ENCODE data around the gene FAM9B.

The FAM9B gene

DNA sequence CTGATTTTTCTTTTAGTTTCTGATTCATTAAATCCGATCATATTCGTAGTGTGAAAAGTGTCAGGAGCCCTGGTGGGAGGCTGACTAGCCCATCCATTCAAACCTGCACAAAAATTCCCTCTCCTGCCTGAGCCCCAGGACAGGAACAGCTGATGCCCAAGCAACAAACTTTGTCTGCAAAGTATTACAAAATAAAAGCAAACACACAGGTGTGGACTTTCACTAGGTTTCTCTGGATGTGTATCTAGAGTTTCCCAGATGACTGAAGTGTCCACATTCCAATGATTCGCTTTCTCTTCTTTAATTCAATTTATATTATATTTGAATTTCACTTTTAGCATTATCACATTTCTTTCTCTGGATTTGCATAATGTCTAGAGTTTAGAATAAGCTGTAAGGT lies 18.2 kb upstream of the FAM9B start:
- Histone ChIP-seq H3K27ac (ENCODE audit: low read length) (no peak overlapping the region), H2AFZ (ENCODE audit: low read length) (no peak overlapping the region), H3K9ac (ENCODE audit: low read length) (no peak overlapping the region), H3K9me3 (replicated peaks; ENCODE audit: insufficient read depth, low read length) (no peaks in the 10 kb centered on the region), H3K4me3 (ENCODE audit: low read length) (no peak overlapping the region), H4K20me1 (ENCODE audit: insufficient read depth, low read length) (no peaks in the 10 kb centered on the region), H3F3A (ENCODE audit: insufficient read depth, low read length) (no peaks in the 10 kb centered on the region), H3K27me3 (replicated peaks; ENCODE audit: insufficient read depth, low read length) (no peaks in the 10 kb centered on the region), H3K4me1 (ENCODE audit: low read length) (0 out of 2 replicates have a peak, but pooled peaks cover 3% of the 10 kb centered on the region), H3K36me3 (replicated peaks; ENCODE audit: insufficient read depth, low read length) (no peaks in the 10 kb centered on the region), H3K4me2 (ENCODE audit: low read depth, low read length) (no peak overlapping the region), H3K79me2 (ENCODE audit: low read length) (no peaks in the 10 kb centered on the region), H3K9me2 (replicated peaks; ENCODE audit: insufficient read depth, low read length) (no peaks in the 10 kb centered on the region)
- DNase-seq = no peak
- TF ChIP-seq CTCF (IDR thresholded peaks at IDR 0.05; ENCODE audit: low read length) = no peak
- TF ChIP-seq EZH2 (optimal IDR thresholded peaks at IDR 0.05; ENCODE audit: low read depth, low read length) = no peak
- TF ChIP-seq EZH2phosphoT487 (IDR thresholded peaks at IDR 0.05; ENCODE audit: low read length) = no peak

- Histone ChIP-seq H3F3A (ENCODE audit: insufficient read depth, low read length) (no peaks in the 10 kb centered on the region), H3K4me1 (ENCODE audit: low read length) (0 out of 2 replicates have a peak, but pooled peaks cover 3% of the 10 kb centered on the region)
Measured at GRCh38 chrX:9050331-9050730, 16.4 kb upstream of the FAM9B start.

DNA sequence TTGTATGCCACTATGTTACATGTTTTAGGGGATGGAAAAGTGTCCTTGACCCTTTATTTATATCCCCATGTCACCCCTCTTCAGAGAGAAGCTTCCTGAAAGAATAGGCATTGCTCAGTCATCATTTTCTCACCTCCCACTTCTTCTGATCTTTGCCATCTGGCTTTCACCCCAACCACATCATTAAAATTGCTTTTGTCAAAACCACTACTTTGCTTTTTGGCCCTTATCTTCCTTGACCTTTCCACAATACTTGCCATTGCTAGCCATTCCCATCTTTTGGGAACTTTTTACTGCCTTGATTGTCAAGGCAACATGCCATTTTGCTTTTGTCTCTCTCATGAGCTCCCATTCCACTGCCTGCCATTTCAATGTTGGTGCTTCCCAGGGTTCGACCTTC lies 14.9 kb upstream of the FAM9B start:
- no peak for TF ChIP-seq EZH2 (optimal IDR thresholded peaks at IDR 0.05; ENCODE audit: low read depth, low read length)
- no peak for TF ChIP-seq EZH2phosphoT487 (IDR thresholded peaks at IDR 0.05; ENCODE audit: low read length)
- no peak for TF ChIP-seq CTCF (IDR thresholded peaks at IDR 0.05; ENCODE audit: low read length)
- Histone ChIP-seq H3K9ac (ENCODE audit: low read length) (no peak overlapping the region), H3K27me3 (replicated peaks; ENCODE audit: insufficient read depth, low read length) (no peaks in the 10 kb centered on the region), H3K4me3 (ENCODE audit: low read length) (no peak overlapping the region), H3K9me2 (replicated peaks; ENCODE audit: insufficient read depth, low read length) (no peaks in the 10 kb centered on the region), H4K20me1 (ENCODE audit: insufficient read depth, low read length) (no peaks in the 10 kb centered on the region), H3K27ac (ENCODE audit: low read length) (no peak overlapping the region), H3F3A (ENCODE audit: insufficient read depth, low read length) (no peaks in the 10 kb centered on the region), H3K9me3 (replicated peaks; ENCODE audit: insufficient read depth, low read length) (no peaks in the 10 kb centered on the region), H3K4me1 (ENCODE audit: low read length) (no peaks in the 10 kb centered on the region), H3K36me3 (replicated peaks; ENCODE audit: insufficient read depth, low read length) (no peaks in the 10 kb centered on the region), H3K79me2 (ENCODE audit: low read length) (no peaks in the 10 kb centered on the region), H3K4me2 (ENCODE audit: low read depth, low read length) (no peak overlapping the region), H2AFZ (ENCODE audit: low read length) (no peak overlapping the region)
- no peak for DNase-seq

More at GRCh38 chrX:9050331-9050730, 16.4 kb upstream of the FAM9B start:
- no peaks in the 10 kb centered on the region for H3K36me3 ChIP-seq (replicated peaks; ENCODE audit: insufficient read depth, low read length)
- TF ChIP-seq EZH2phosphoT487 (IDR thresholded peaks at IDR 0.05; ENCODE audit: low read length) = no peak
- no peak for TF ChIP-seq EZH2 (optimal IDR thresholded peaks at IDR 0.05; ENCODE audit: low read depth, low read length)
- no peak for TF ChIP-seq CTCF (IDR thresholded peaks at IDR 0.05; ENCODE audit: low read length)
- H3K9ac ChIP-seq (ENCODE audit: low read length) = no peak overlapping the region
- no peaks in the 10 kb centered on the region for H3K9me3 ChIP-seq (replicated peaks; ENCODE audit: insufficient read depth, low read length)
- no peaks in the 10 kb centered on the region for H3K79me2 ChIP-seq (ENCODE audit: low read length)
- no peaks in the 10 kb centered on the region for H3K9me2 ChIP-seq (replicated peaks; ENCODE audit: insufficient read depth, low read length)
- no peaks in the 10 kb centered on the region for H4K20me1 ChIP-seq (ENCODE audit: insufficient read depth, low read length)
- H2AFZ ChIP-seq (ENCODE audit: low read length) = no peak overlapping the region
- no peak overlapping the region for H3K27ac ChIP-seq (ENCODE audit: low read length)
- H3K4me2 ChIP-seq (ENCODE audit: low read depth, low read length) = no peak overlapping the region
- no peak for DNase-seq
- no peak overlapping the region for H3K4me3 ChIP-seq (ENCODE audit: low read length)
- no peaks in the 10 kb centered on the region for H3K27me3 ChIP-seq (replicated peaks; ENCODE audit: insufficient read depth, low read length)
